H9 (cell line): ENCODE results near the gene TSPAN5. TPM values are rescaled to one million over a fixed set of nuclear protein-coding genes. Genes with fewer than 3 reads are reported as not detected.

ENCODE experiments used
- DNase-seq: peaks from one replicate; pipeline ENCODE4 v3.0.0-alpha.2; 2017
- H2AFZ ChIP-seq: one replicate; pipeline ENCODE4 v1.6.1; 2013; ENCODE audit warnings: mild to moderate bottlenecking, low read length, control low read depth, moderate library complexity
- H2AK5ac ChIP-seq: 2 replicates; pipeline ENCODE4 v1.6.1; 2013; ENCODE audit warnings: low read length, control low read depth, mixed read lengths; ENCODE audit not compliant: insufficient read length
- H2BK120ac ChIP-seq: one replicate; pipeline ENCODE4 v1.6.1; 2013; ENCODE audit warnings: low read depth, mild to moderate bottlenecking, low read length, control low read depth, inconsistent platforms; ENCODE audit not compliant: poor library complexity, severe bottlenecking
- H2BK12ac ChIP-seq: 2 replicates; pipeline ENCODE4 v1.6.1; 2013; ENCODE audit warnings: low read length, control low read depth, mixed read lengths, low read depth; ENCODE audit not compliant: insufficient read length
- H2BK15ac ChIP-seq: 2 replicates; pipeline ENCODE4 v1.6.1; 2013; ENCODE audit warnings: low read depth, low read length, control low read depth
- H2BK20ac ChIP-seq: one replicate; pipeline ENCODE4 v1.6.1; 2013; ENCODE audit warnings: low read depth, mild to moderate bottlenecking, low read length, control low read depth, inconsistent platforms; ENCODE audit not compliant: poor library complexity, severe bottlenecking
- H2BK5ac ChIP-seq: 2 replicates; pipeline ENCODE4 v1.6.1; 2013; ENCODE audit warnings: low read length, control low read depth, mixed read lengths; ENCODE audit not compliant: insufficient read length
- H3K14ac ChIP-seq: 2 replicates; pipeline ENCODE4 v1.6.1; 2013; ENCODE audit warnings: low read length, control low read depth; ENCODE audit not compliant: insufficient read depth
- H3K18ac ChIP-seq: 2 replicates; pipeline ENCODE4 v1.6.1; 2013; ENCODE audit warnings: low read depth, mild to moderate bottlenecking, mixed read lengths, low read length, control low read depth; ENCODE audit not compliant: insufficient read length
- H3K23ac ChIP-seq: 2 replicates; pipeline ENCODE4 v1.6.1; 2013; ENCODE audit warnings: low read length, control low read depth, mixed read lengths, low read depth; ENCODE audit not compliant: insufficient read length
- H3K23me2 ChIP-seq: 2 replicates; pipeline ENCODE4 v1.6.1; 2013; ENCODE audit warnings: low read depth, mild to moderate bottlenecking, mixed read lengths, low read length, control low read depth; ENCODE audit not compliant: insufficient read length, poor library complexity, severe bottlenecking
- H3K27ac ChIP-seq: 2 replicates; pipeline ENCODE4 v1.5.1; 2013; ENCODE audit warnings: low read length, control low read depth, mixed read lengths, low read depth; ENCODE audit not compliant: insufficient read length
- H3K27me3 ChIP-seq: 2 replicates; pipeline ENCODE4 v1.6.1; 2013; ENCODE audit warnings: low read length, control low read depth, inconsistent platforms; ENCODE audit not compliant: insufficient read depth
- H3K4ac ChIP-seq: 2 replicates; pipeline ENCODE4 v1.6.1; 2013; ENCODE audit warnings: low read depth, mild to moderate bottlenecking, control low read depth, inconsistent platforms, low read length, moderate library complexity
- H3K4me1 ChIP-seq: 2 replicates; pipeline ENCODE4 v1.6.1; 2013; ENCODE audit warnings: low read length, control low read depth, inconsistent platforms; ENCODE audit not compliant: insufficient read depth
- H3K4me2 ChIP-seq: 2 replicates; pipeline ENCODE4 v1.6.1; 2013; ENCODE audit warnings: low read length, control low read depth, mixed read lengths; ENCODE audit not compliant: insufficient read length, insufficient read depth
- H3K56ac ChIP-seq: 2 replicates; pipeline ENCODE4 v1.6.1; 2013; ENCODE audit warnings: low read depth, mild to moderate bottlenecking, mixed read lengths, low read length, control low read depth; ENCODE audit not compliant: insufficient read length
- H3K79me1 ChIP-seq: 2 replicates; pipeline ENCODE4 v1.6.1; 2013; ENCODE audit warnings: low read depth, mild to moderate bottlenecking, moderate library complexity, low read length, control low read depth, inconsistent platforms; ENCODE audit not compliant: insufficient read depth, poor library complexity, severe bottlenecking
- H3K79me2 ChIP-seq: 2 replicates; pipeline ENCODE4 v1.6.1; 2013; ENCODE audit warnings: low read length, control low read depth, inconsistent platforms; ENCODE audit not compliant: insufficient read depth
- H3K9ac ChIP-seq: 2 replicates; pipeline ENCODE4 v1.6.1; 2013; ENCODE audit warnings: low read length, control low read depth, mixed read lengths; ENCODE audit not compliant: insufficient read length; ENCODE audit errors: extremely low read depth
- H3K9me3 ChIP-seq: one replicate; pipeline ENCODE4 v1.6.1; 2013; ENCODE audit warnings: low read depth, low read length, inconsistent platforms; ENCODE audit not compliant: control insufficient read depth
- H3T11ph ChIP-seq: one replicate; pipeline ENCODE4 v1.6.1; 2013; ENCODE audit warnings: mild to moderate bottlenecking, low read length, control low read depth, inconsistent platforms
- H4K20me1 ChIP-seq: one replicate; pipeline ENCODE4 v1.6.1; 2013; ENCODE audit not compliant: control insufficient read depth, insufficient read length, insufficient read depth
- H4K5ac ChIP-seq: 2 replicates; pipeline ENCODE4 v1.6.1; 2013; ENCODE audit warnings: low read depth, mild to moderate bottlenecking, mixed read lengths, low read length, control low read depth; ENCODE audit not compliant: insufficient read length
- H4K8ac ChIP-seq: replicated peaks from 2 replicates; pipeline ENCODE4 v1.6.1; 2013; ENCODE audit warnings: low read length, control low read depth, mixed read lengths, low read depth; ENCODE audit not compliant: insufficient read length
- H4K91ac ChIP-seq: 2 replicates; pipeline ENCODE4 v1.6.1; 2013; ENCODE audit warnings: low read depth, mild to moderate bottlenecking, moderate library complexity, mixed read lengths, low read length, control low read depth; ENCODE audit not compliant: insufficient read length
- H3K27ac Mint-ChIP-seq, 3 experiments: 2 replicates in 2 of 3; 3 replicates in 1 of 3; pipeline ENCODE4 v1.8.0; 2020 to 2021; ENCODE audit warnings: mixed read lengths in 3 of 3, mild to moderate bottlenecking in 1 of 3, moderate library complexity in 1 of 3
- H3K27me3 Mint-ChIP-seq: 2 replicates; pipeline ENCODE4 v1.8.0; 2021; ENCODE audit warnings: low read depth, mild to moderate bottlenecking, moderate library complexity, mixed read lengths
- H3K36me3 Mint-ChIP-seq, 3 experiments: 2 replicates in 2 of 3; 3 replicates in 1 of 3; pipeline ENCODE4 v1.8.0; 2020 to 2021; ENCODE audit warnings: low read depth in 3 of 3, mixed read lengths in 3 of 3; ENCODE audit not compliant: insufficient read depth in 1 of 3
- H3K4me1 Mint-ChIP-seq, 2 experiments: 2 replicates each; pipeline ENCODE4 v1.8.0; 2020; ENCODE audit warnings: mixed read lengths in 2 of 2
- H3K4me3 Mint-ChIP-seq, 2 experiments: 2 replicates in 1 of 2; 3 replicates in 1 of 2; pipeline ENCODE4 v1.8.0; 2020 to 2021; ENCODE audit warnings: mild to moderate bottlenecking in 2 of 2, mixed read lengths in 2 of 2, moderate library complexity in 1 of 2
- H3K9me3 Mint-ChIP-seq, 2 experiments: 2 replicates in 1 of 2; 3 replicates in 1 of 2; pipeline ENCODE4 v1.8.0; 2020; ENCODE audit warnings: mild to moderate bottlenecking in 2 of 2, mixed read lengths in 2 of 2, moderate library complexity in 1 of 2
- WGBS: extraction: QIAGEN DNeasy Blood & Tissue Kit; methylation state at CpG from one replicate; pipeline ENCODE4 v1.1.7; 2013; ENCODE audit warnings: missing lambda C conversion rate, low lambda C conversion rate, mixed read lengths; ENCODE audit not compliant: insufficient read length; ENCODE audit errors: extremely low coverage; 5-methylcytosine and 5-hydroxymethylcytosine counted together
- total RNA-seq: library from RNA; stranded (reverse); gene quantifications from 2 replicates; pipeline ENCODE4 v1.2.1, GENCODE V29; 2021
- TF ChIP-seq, protein P1 (sequence below): fragments of 200-600 bp; sonication (generic); conservative IDR thresholded peaks from 3 replicates; pipeline ENCODE4 v1.8.0; 2021; ENCODE audit warnings: antibody characterized with exemption, mild to moderate bottlenecking

Gene TSPAN5
- total RNA-seq, 1 experiment from 2014 or later = 7.0 TPM

GRCh38 chr4:98670186-98670585 is 11.8 kb upstream of the TSPAN5 start:
- Histone ChIP-seq H4K20me1 (no peaks in the 10 kb centered on the region), H4K5ac (no peak overlapping the region), H4K91ac (no peak overlapping the region), H3K79me2 (no peaks in the 10 kb centered on the region), H3K9me3 (peaks cover 7% of the 10 kb centered on the region), H3K56ac (no peak overlapping the region), H2BK120ac (no peak overlapping the region), H3K18ac (no peak overlapping the region), H2AK5ac (no peak overlapping the region), H3K4ac (no peak overlapping the region), H3K4me1 (no peaks in the 10 kb centered on the region), H3K27ac (no peak overlapping the region), H2AFZ (no peak overlapping the region), H3K23ac (no peak overlapping the region), H3K14ac (no peak overlapping the region), H2BK15ac (no peak overlapping the region), H3K23me2 (no peaks in the 10 kb centered on the region), H4K8ac (no peak overlapping the region), H3K27me3 (no peaks in the 10 kb centered on the region), H3T11ph (no peak overlapping the region), H2BK20ac (no peak overlapping the region), H3K4me2 (no peak overlapping the region), H2BK12ac (no peak overlapping the region), H3K79me1 (no peaks in the 10 kb centered on the region), H3K9ac (no peak overlapping the region), H2BK5ac (no peak overlapping the region)
- no peak overlapping the region for H3K27ac Mint-ChIP-seq
- no CpG with 5 or more reads among the region's 5 CpGs for WGBS
- peaks cover 12 to 19% of the 10 kb centered on the region in 2 experiments for H3K4me1 Mint-ChIP-seq
- H3K4me3 Mint-ChIP-seq = no peak overlapping the region
- H3K27me3 Mint-ChIP-seq = no peaks in the 10 kb centered on the region
- peaks cover under 1 to 13% (median 3%) of the 10 kb centered on the region in 3 experiments; a peak in 5 of 7 replicates for H3K36me3 Mint-ChIP-seq
- H3K9me3 Mint-ChIP-seq = peaks cover 8 to 11% of the 10 kb centered on the region in 2 experiments
- TF ChIP-seq, protein P1, sequence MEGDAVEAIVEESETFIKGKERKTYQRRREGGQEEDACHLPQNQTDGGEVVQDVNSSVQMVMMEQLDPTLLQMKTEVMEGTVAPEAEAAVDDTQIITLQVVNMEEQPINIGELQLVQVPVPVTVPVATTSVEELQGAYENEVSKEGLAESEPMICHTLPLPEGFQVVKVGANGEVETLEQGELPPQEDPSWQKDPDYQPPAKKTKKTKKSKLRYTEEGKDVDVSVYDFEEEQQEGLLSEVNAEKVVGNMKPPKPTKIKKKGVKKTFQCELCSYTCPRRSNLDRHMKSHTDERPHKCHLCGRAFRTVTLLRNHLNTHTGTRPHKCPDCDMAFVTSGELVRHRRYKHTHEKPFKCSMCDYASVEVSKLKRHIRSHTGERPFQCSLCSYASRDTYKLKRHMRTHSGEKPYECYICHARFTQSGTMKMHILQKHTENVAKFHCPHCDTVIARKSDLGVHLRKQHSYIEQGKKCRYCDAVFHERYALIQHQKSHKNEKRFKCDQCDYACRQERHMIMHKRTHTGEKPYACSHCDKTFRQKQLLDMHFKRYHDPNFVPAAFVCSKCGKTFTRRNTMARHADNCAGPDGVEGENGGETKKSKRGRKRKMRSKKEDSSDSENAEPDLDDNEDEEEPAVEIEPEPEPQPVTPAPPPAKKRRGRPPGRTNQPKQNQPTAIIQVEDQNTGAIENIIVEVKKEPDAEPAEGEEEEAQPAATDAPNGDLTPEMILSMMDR = no peak
- no peak for DNase-seq
